H1 (cell line): ENCODE results near the gene MGST2. TPM values are rescaled to one million over a fixed set of nuclear protein-coding genes. Genes with fewer than 3 reads are reported as not detected.

Experiments used
- BRCA1 ChIP-seq: IDR thresholded peaks from 2 replicates; pipeline ENCODE4 v1.6.1; 2012; ENCODE audit warnings: low read depth, low read length, improper control_type of control experiment
- CREB1 ChIP-seq: IDR thresholded peaks from 2 replicates; pipeline ENCODE4 v1.6.1; 2012; ENCODE audit warnings: inconsistent platforms
- KDM5A ChIP-seq: fragments of 200-600 bp; IDR thresholded peaks from 2 replicates; pipeline ENCODE4 v1.7.1; 2012; ENCODE audit warnings: mild to moderate bottlenecking, low read length, inconsistent platforms, mixed read lengths
- POLR2A ChIP-seq, 2 experiments: IDR thresholded peaks; 1 replicate in 1 of 2; 2 replicates in 1 of 2; pipeline ENCODE4 v1.6.1; 2011; ENCODE audit warnings: low read depth in 2 of 2, low read length in 2 of 2, mild to moderate bottlenecking in 2 of 2; ENCODE audit errors: control extremely low read depth in 1 of 2
- SP1 ChIP-seq: IDR thresholded peaks from 2 replicates; pipeline ENCODE4 v1.6.1; 2011; ENCODE audit warnings: low read depth, low read length
- polyA plus RNA-seq, 7 experiments: library from polyadenylated mRNA; depleted of rRNA in 3 of 7; stranded (reverse) in 5 of 7; unstranded in 2 of 7; fragments of >200 nt in 5 of 7; fragments of 200-250 nt in 2 of 7; gene quantifications; 1 replicate in 5 of 7; 2 replicates in 1 of 7; 4 replicates in 1 of 7; pipeline versions ENCODE4 v1.2.1 to v1.2.3, GENCODE V29; 2011 to 2013; ENCODE audit warnings: missing spikeins in 2 of 7, mixed read lengths in 2 of 7
- total RNA-seq: library from RNA; stranded (reverse); fragmentation: NEBNext Ultra II Directional; extraction: Animal tissue kit (Norgen Biotek cat#: 25700); gene quantifications from 2 replicates; pipeline ENCODE4 v1.2.1, GENCODE V29; 2021
- TF ChIP-seq, protein P1 (sequence below): fragments of 300-600 bp; sonication (generic); IDR thresholded peaks from 2 replicates; pipeline ENCODE4 v1.7.1; 2012; ENCODE audit warnings: low read length, moderate library complexity, mild to moderate bottlenecking, inconsistent platforms; ENCODE audit not compliant: insufficient replicate concordance

Gene MGST2
- total and polyA plus RNA-seq, 2 of the 8 experiments (the other 6 are each of a cell fraction or from before 2014, with no cell fraction given): 8.0 to 13.6 TPM

DNA sequence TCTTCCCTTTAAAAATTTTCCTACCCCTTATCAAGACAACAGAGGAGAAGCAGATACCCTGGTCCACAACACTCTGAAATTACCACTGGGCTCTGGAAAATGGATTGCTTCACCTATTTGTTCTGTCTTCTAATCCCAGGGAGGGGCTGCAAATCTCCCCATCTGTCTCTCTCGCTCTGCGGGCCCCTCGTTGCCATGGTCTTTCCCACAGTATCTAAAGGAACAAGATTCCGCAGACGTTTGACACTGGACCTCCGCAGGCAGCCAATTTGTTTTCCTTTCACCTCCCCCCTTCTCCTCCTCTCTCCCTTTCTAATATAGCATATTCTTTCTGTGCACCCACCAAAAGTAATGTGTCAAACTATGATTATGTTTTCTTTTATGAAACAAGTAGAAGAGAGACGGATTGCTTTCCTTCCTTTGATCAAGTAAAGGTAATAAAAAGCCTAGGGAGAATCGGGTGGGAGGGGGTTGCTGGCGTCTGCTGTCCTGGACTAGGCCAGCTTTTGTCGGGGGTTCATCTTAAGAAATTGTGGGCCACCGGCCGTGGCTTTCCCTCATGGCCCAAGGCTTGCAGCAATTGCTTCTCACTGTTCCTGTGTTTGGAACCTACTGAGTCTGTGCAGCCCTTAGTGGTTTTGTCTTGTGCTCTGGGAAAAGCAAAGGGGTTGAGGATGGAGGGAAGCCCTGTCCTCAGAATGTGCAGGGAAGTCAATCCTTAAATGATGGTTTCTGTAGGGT, 81.0 kb downstream of the MGST2 start (continued):
- TF ChIP-seq, protein P1, sequence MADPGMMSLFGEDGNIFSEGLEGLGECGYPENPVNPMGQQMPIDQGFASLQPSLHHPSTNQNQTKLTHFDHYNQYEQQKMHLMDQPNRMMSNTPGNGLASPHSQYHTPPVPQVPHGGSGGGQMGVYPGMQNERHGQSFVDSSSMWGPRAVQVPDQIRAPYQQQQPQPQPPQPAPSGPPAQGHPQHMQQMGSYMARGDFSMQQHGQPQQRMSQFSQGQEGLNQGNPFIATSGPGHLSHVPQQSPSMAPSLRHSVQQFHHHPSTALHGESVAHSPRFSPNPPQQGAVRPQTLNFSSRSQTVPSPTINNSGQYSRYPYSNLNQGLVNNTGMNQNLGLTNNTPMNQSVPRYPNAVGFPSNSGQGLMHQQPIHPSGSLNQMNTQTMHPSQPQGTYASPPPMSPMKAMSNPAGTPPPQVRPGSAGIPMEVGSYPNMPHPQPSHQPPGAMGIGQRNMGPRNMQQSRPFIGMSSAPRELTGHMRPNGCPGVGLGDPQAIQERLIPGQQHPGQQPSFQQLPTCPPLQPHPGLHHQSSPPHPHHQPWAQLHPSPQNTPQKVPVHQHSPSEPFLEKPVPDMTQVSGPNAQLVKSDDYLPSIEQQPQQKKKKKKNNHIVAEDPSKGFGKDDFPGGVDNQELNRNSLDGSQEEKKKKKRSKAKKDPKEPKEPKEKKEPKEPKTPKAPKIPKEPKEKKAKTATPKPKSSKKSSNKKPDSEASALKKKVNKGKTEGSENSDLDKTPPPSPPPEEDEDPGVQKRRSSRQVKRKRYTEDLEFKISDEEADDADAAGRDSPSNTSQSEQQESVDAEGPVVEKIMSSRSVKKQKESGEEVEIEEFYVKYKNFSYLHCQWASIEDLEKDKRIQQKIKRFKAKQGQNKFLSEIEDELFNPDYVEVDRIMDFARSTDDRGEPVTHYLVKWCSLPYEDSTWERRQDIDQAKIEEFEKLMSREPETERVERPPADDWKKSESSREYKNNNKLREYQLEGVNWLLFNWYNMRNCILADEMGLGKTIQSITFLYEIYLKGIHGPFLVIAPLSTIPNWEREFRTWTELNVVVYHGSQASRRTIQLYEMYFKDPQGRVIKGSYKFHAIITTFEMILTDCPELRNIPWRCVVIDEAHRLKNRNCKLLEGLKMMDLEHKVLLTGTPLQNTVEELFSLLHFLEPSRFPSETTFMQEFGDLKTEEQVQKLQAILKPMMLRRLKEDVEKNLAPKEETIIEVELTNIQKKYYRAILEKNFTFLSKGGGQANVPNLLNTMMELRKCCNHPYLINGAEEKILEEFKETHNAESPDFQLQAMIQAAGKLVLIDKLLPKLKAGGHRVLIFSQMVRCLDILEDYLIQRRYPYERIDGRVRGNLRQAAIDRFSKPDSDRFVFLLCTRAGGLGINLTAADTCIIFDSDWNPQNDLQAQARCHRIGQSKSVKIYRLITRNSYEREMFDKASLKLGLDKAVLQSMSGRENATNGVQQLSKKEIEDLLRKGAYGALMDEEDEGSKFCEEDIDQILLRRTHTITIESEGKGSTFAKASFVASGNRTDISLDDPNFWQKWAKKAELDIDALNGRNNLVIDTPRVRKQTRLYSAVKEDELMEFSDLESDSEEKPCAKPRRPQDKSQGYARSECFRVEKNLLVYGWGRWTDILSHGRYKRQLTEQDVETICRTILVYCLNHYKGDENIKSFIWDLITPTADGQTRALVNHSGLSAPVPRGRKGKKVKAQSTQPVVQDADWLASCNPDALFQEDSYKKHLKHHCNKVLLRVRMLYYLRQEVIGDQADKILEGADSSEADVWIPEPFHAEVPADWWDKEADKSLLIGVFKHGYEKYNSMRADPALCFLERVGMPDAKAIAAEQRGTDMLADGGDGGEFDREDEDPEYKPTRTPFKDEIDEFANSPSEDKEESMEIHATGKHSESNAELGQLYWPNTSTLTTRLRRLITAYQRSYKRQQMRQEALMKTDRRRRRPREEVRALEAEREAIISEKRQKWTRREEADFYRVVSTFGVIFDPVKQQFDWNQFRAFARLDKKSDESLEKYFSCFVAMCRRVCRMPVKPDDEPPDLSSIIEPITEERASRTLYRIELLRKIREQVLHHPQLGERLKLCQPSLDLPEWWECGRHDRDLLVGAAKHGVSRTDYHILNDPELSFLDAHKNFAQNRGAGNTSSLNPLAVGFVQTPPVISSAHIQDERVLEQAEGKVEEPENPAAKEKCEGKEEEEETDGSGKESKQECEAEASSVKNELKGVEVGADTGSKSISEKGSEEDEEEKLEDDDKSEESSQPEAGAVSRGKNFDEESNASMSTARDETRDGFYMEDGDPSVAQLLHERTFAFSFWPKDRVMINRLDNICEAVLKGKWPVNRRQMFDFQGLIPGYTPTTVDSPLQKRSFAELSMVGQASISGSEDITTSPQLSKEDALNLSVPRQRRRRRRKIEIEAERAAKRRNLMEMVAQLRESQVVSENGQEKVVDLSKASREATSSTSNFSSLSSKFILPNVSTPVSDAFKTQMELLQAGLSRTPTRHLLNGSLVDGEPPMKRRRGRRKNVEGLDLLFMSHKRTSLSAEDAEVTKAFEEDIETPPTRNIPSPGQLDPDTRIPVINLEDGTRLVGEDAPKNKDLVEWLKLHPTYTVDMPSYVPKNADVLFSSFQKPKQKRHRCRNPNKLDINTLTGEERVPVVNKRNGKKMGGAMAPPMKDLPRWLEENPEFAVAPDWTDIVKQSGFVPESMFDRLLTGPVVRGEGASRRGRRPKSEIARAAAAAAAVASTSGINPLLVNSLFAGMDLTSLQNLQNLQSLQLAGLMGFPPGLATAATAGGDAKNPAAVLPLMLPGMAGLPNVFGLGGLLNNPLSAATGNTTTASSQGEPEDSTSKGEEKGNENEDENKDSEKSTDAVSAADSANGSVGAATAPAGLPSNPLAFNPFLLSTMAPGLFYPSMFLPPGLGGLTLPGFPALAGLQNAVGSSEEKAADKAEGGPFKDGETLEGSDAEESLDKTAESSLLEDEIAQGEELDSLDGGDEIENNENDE: no peak
- TF ChIP-seq KDM5A: no peak
- no peak for TF ChIP-seq CREB1
- TF ChIP-seq POLR2A (IDR thresholded peaks at IDR 0.05; ENCODE audit: control extremely low read depth in 1 of 2, low read depth in 2 of 2, low read length in 2 of 2): no peak
- TF ChIP-seq SP1: no peak
- no peak for TF ChIP-seq BRCA1
